ENCODE measurements around the gene AURKAIP1.

AURKAIP1 gene

DNA sequence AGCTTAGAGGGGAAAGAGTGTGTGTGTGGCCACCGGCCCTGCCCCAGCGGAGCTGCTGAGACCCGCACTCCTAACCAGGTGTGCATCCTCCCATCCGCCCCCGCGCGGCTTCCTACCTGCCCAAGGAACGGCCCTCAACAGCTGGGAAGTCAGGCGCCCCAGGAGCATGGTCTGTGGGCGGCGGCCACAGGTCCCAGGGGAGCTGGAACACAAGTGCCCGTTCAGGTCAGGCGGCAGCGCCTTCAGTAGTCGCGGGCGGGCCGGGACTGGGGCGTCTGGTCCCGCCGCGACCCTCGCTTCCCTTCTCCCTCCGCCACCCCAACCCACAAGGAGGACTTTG is 448 bp downstream of the AURKAIP1 start:
- TF ChIP-seq GATA3 (IDR thresholded peaks at IDR 0.05; ENCODE audit: low read depth, low read length) (no peak), GATA2 (IDR thresholded peaks at IDR 0.05; ENCODE audit: low read depth, low read length) (no peak)

DNA sequence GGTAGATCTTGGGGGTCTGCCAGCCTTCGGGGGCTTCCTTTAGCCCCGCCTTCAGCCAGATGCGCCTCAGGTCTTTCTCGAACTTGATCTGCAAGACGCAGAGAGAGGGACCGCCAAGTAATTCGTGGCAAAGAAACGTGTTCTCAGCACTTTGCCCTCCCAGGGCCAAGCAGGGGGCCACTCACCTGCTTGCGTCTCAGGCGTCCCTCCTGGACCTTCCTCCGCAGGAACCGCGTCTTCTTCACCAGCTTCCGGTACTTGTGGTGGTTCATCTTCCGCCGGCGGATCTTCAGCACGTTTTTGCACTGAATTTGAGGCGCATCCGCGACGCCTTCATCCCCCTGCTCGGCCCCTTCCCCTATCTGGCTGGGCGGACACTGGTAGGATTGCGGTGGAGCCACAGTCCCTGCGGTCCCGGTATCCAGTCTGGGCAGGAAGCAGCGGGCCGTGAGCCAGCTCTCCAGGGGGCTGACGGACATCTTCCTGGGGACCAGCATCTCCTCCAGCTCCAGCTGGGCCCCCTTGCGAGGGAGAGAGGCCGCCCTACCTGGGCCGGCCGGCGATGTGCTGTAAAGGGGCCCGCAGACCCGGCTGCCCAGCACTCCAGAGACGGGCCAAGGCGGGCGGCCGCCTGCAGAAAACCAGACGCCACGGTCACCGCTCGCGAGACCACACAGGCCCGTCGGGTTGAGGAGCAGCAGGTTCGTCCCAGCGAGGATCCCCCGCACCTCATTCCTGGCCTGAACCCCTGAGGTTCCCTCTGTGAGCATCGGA is 1.0 kb downstream of the AURKAIP1 start:
- TF ChIP-seq GATA3 (IDR thresholded peaks at IDR 0.05; ENCODE audit: low read depth, low read length) = no peak
- TF ChIP-seq GATA2 (IDR thresholded peaks at IDR 0.05; ENCODE audit: low read depth, low read length) = no peak

DNA sequence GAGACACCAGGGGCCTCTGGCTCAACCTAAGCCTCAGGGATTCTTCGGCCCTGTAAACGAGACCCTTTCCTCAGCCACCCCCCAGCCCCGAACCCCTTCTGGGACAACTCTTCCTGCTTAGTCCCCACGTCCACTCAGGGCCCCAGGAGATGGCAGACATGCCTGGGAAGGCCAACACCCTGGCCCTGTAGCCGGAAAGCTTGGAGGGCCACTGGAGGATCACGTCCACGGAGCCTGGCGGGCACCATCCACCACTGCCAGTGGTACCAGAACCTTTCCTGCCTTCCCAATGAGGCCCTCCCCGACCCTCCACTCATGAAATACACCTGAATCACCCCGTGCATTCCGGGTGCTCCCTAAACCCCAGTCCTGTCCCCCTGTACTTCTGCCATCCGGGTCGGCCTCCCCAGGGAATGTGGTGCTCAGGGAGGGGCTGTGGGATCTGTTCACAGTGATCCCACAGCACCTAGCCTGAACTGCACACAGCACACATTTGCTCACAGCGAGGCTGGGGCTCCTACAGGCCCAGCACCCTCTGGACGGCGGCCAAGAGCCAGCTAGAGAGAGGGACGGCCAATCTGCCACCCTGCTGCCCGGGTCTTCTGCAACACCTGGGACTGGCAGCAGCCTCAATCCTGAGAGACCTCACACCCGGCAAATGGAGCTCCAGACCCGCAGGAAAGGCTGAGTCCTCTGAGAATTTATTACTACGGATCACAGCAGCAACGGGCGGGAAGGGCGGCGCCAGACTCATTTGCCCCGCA is 1.8 kb downstream of the AURKAIP1 start:
- TF ChIP-seq GATA3 (IDR thresholded peaks at IDR 0.05; ENCODE audit: low read depth, low read length) (no peak), GATA2 (IDR thresholded peaks at IDR 0.05; ENCODE audit: low read depth, low read length) (no peak)

DNA sequence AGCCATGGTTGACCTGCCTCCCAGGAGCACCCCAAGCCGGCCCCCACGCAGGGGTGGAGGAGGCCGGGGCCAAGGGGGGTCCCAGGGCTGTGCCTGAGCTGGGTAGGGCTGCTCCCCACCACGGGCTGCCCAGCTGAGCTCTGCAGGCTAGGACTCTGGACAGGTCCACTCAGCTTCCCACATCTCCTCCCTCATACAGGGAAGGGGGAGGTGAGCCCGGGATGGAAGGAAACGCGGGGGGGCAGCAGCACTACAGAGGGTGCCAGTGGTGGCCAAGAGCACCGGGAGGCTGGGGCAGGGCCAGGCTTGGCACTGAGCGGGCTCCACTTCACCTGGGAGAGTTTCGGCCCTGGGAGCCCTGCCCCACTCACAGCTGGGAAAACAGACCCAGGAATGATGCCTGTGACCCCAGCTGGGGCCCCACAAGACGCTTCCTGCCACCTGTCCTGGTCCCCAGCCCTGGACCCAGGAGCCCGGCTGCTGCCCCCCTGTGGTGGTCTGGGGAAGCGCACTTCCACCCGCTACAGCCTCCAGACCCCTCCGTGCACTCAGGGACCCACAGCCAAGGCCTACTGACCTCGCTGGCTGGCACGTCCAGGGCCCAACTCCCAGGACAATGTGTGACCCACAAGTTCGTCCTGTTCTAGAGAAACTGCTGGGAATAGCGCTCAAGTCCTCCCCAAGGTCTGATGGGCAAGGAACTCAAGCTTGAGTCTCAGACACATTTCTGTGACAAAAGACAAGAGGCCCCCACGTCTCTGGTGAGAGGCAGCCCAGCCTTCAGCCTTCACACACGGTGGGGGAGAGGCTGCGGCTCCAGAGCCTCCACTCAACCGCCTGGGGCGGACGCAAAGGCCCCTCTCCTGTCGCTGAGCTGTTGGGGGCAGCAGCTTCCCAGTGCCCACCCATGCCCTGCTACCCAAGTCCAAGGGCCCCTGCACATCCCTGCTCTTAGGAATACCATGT is 3.0 kb downstream of the AURKAIP1 start:
- TF ChIP-seq GATA2 (IDR thresholded peaks at IDR 0.05; ENCODE audit: low read depth, low read length) (no peak), GATA3 (IDR thresholded peaks at IDR 0.05; ENCODE audit: low read depth, low read length) (no peak)

DNA sequence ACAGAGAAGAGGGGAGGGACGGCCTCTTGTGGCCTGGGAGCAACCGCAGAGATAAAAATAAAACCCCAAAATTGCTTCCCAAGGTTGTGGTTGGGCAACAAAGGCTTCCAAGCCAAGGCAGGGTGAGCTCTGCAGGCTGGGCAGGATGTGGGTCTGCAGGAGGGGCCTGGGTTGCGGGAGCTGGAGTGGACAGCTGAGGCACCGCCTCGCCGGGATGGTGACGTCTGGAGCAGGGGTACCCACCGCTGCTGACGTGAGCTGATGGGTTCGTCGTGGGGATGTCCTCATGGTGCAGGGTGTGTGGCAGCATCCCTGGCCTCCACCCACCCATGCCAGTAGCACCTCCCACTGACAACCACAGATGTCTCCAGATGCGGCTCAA is 3.7 kb downstream of the AURKAIP1 start:
- no peak for TF ChIP-seq GATA2 (IDR thresholded peaks at IDR 0.05; ENCODE audit: low read depth, low read length)
- TF ChIP-seq GATA3 (IDR thresholded peaks at IDR 0.05; ENCODE audit: low read depth, low read length) = no peak

DNA sequence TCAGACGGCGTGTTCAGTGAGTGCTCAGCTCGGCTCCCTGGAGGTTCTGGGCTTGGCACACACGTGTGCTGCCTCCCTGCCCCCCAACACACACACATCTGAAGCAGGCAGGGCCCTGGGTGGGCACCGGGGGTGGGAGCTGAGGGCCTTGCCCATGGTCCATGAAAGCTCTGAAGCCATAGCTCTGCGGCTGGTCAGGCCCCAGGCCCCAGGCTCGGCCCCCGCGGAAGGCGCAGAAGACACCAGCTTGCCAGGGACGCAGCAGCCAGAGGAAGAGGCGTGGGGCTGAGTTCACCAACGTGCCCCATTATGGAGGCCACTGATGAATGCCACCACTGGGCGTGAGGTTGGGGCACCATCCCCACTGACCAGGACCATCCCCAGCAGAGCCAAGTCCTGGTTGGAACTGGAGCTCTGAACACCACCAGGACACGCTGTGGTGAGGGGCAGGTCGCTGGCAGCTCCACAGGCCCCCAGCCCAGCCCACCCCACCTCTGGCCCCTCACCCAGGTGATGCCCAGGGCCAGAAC is 4.2 kb downstream of the AURKAIP1 start:
- TF ChIP-seq GATA3 (IDR thresholded peaks at IDR 0.05; ENCODE audit: low read depth, low read length) (no peak), GATA2 (IDR thresholded peaks at IDR 0.05; ENCODE audit: low read depth, low read length) (no peak)

DNA sequence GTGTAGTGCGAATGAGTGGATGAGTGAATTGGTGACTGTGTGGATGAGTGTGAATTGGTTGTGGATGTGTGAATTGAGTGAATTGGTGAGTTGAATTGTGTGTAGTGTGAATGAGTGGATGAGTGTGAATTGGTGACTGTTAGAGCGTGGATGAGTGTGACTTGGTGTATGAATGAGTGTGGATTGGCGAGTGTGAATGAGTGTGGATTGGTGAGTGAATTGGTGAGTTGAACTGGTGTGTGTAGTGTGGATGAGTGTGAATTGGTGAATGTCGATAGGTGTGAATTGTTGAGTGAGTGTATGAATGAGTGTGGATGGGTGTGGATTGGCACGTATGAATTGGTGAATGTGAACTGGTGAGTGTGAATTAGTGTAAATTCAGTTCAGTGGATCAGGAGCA is 7.7 kb downstream of the AURKAIP1 start:
- no peak for TF ChIP-seq GATA2 (IDR thresholded peaks at IDR 0.05; ENCODE audit: low read depth, low read length)
- TF ChIP-seq GATA3 (IDR thresholded peaks at IDR 0.05; ENCODE audit: low read depth, low read length) = no peak

DNA sequence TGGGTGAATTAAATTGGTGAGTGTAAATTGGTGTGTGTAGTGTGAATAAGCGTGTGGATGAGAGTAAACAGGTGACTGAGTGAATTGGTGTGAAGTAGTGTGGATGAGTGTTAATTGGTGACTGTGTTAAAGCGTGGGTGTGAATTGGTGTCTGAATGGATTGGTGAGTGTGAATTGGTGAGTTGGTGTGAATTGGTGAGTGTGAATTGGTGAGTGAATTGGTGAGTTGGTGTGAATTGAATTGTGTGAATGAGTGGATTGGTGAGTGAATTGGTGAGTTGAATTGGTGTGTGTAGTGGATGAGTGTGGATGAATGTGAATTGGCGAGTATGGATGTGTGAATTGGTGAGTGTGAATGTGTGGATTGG is 8.3 kb downstream of the AURKAIP1 start:
- TF ChIP-seq GATA3 (IDR thresholded peaks at IDR 0.05; ENCODE audit: low read depth, low read length) = no peak
- no peak for TF ChIP-seq GATA2 (IDR thresholded peaks at IDR 0.05; ENCODE audit: low read depth, low read length)

DNA sequence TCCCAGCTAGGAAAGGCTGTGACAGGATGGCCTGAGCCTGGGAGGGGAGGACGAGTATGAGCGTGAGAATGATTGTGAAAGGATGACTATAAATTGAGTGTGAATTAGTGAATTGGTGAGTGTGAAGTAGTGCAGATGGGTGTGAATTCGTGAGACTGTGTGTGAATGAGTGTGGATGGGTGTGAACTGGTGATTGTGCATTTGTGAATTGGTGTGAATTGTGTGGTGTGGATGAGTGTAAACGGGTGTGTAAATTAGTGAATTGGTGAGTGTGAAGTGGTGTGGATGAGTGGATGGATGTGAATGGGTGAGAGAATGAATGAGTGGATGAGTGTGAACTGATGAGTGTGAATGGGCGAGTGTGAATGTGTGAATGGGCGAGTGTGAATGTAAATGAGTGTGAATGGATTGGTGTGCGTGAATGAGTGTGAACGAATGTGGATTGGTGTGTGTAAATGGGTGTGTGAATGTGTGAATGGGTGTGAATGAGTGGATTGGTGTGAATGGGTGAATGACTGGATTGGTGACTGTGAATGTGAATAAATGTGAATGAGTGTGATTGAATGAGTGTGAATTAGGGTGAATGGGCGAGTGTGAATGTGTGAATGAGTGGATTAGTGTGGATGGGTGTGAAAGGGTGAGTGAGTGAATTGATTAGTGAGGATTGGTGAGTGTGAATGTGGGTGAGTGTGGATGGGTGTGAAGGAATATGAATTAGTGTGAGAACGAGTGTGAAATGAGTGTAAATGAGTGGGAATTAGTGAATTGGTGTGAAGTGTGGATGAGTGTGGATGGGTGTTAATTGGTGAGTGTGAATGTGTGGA is 8.9 kb downstream of the AURKAIP1 start:
- TF ChIP-seq GATA3 (IDR thresholded peaks at IDR 0.05; ENCODE audit: low read depth, low read length) = no peak
- TF ChIP-seq GATA2 (IDR thresholded peaks at IDR 0.05; ENCODE audit: low read depth, low read length) = no peak

DNA sequence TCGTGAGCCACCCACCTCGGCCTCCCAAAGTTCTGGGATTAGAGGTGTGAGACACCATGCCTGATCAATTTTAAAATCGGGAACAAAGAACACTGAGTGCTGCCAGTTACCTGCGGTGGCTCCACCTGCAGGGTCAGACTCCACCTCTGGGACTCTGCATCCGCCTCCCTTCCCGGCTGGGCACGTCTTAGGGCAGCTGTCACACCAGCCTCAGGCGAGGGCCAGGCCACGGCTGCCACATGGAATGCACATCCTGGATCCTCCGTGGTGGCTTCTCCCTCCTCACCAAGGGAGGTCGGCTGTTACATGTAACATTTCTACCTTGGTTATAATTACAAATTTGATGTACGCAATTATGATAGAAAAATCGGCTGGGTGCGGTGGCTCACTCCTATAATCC is 10.7 kb downstream of the AURKAIP1 start:
- TF ChIP-seq GATA3 (IDR thresholded peaks at IDR 0.05; ENCODE audit: low read depth, low read length) = no peak
- no peak for TF ChIP-seq GATA2 (IDR thresholded peaks at IDR 0.05; ENCODE audit: low read depth, low read length)

DNA sequence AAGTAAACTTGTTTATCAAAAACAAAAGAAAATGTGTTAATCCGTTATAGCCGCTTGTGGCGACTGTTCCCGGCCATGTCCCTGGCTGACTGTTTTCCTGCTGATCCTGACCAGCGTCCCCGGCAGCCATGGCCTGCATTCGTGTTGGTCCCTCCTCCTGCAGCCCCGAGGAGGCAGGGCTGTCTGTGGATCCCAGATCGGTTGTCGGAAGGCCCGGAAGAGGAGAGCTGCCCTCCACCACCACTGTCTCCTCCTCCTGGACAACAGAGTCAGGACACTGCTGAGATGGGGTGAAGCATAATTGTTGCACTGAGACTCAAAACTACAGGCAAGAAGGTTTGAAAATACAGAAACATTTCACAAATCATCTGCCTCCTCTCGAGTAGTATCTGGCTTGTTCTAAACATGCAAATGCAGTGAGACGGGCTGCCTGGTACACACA is 13.0 kb downstream of the AURKAIP1 start:
- TF ChIP-seq GATA3 (IDR thresholded peaks at IDR 0.05; ENCODE audit: low read depth, low read length) = no peak

DNA sequence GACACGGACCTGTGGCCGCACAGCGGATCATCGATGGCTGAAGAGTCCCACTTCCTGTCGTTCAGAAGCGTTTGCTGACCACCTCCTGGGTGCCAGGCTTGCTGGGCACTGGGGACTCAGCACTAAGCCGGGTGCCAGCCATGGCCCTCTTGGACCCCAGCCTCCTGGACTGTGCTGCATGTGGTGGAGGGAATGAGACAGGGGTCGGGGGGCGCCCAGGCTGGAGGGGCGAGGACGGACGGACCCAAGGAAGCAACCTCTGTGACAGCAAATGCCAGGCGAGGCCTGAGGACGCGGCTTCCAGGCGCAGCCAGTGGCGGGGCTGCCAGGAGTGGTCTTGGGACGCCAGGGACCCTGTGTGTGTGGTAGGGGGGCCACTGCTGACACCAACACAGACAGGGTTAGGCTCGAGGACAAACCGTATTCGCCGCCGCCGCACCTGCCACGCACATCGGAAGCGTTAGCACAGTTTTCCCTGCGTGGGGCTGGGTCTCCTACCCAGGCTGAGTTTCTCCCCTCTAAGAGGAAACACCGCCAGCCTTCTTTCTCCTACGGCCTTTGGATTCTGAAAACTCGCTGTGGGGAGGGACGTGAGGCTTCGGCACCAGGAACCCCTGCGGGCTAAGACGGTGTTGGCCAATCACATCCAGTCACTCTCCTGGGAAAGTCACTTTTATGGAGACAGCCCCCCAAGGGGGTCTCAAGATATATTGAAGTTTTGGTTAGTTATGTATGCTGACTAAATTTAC is 13.6 kb downstream of the AURKAIP1 start:
- TF ChIP-seq GATA2 (IDR thresholded peaks at IDR 0.05; ENCODE audit: low read depth, low read length) (no peak), GATA3 (IDR thresholded peaks at IDR 0.05; ENCODE audit: low read depth, low read length) (no peak)

Measured in SH-SY5Y (cell line).